ENCODE measurements around the gene TRIP13. TPM values are rescaled to one million over a fixed set of nuclear protein-coding genes. Genes with fewer than 3 reads are reported as not detected.
A peak's percentile ranks its signal among the peaks of the same experiment; 100 is the strongest.

Gene TRIP13
- total RNA-seq, 1 experiment from 2014 or later: 45.9 TPM

- H3K27ac ChIP-seq (ENCODE audit: low read length): peak overlapping the region; percentile 94
- DNase-seq (ENCODE audit: low read depth, low spot score): no peak
- ChIA-PET CTCF (no interaction called here), POLR2A (no interaction called here)
- H3K9me3 ChIP-seq (ENCODE audit: control insufficient read depth, insufficient read depth, low read depth, low read length): no peaks in the 10 kb centered on the region
- ATAC-seq: peak; percentile 17
- peaks cover 31% of the 10 kb centered on the region for H3K36me3 ChIP-seq (ENCODE audit: control insufficient read depth, insufficient read depth, low read length)
- intact Hi-C loops (cut with micrococcal nuclease; ENCODE audit: unreplicated experiment): no loop called here
- no peak for TF ChIP-seq REST (IDR thresholded peaks at IDR 0.05; ENCODE audit: insufficient read depth in 1 of 2, low read depth in 2 of 2, low read length in 1 of 2)
- no peak for TF ChIP-seq SIN3A (IDR thresholded peaks at IDR 0.05; ENCODE audit: borderline replicate concordance, insufficient read depth, low read depth, low read length)
- no peak for TF ChIP-seq TCF7L2 (IDR thresholded peaks at IDR 0.05; ENCODE audit: low read depth, low read length)
- TF ChIP-seq POLR2AphosphoS5 (IDR thresholded peaks at IDR 0.05; ENCODE audit: low read depth, low read length): no peak
- no peak for TF ChIP-seq CTCF (IDR thresholded peaks at IDR 0.05)
- no TSS peak for BruUV-seq (replicated peaks)
- peak overlapping the region; percentile 86 to 94 for H3K4me3 ChIP-seq (ENCODE audit: low read depth in 2 of 2, low read length in 2 of 2)
- peaks cover 23% of the 10 kb centered on the region for H3K4me1 ChIP-seq (ENCODE audit: control insufficient read depth, insufficient read depth, low read length)
- in situ Hi-C loops (cut with HindIII; ENCODE audit: low pct_unique_long_range_greater_than_20kb, low sequenced_read_pairs): no loop called here
- H3K27me3 ChIP-seq (ENCODE audit: control insufficient read depth, insufficient read depth, low read length): no peaks in the 10 kb centered on the region
These were observed 769 bp upstream of the TRIP13 start for GRCh38 chr5:891837-892393.

- H3K27me3 ChIP-seq (ENCODE audit: control insufficient read depth, insufficient read depth, low read length): no peaks in the 10 kb centered on the region
- intact Hi-C loops (cut with micrococcal nuclease; ENCODE audit: unreplicated experiment) (no loop called here), in situ Hi-C loops (cut with HindIII; ENCODE audit: low pct_unique_long_range_greater_than_20kb, low sequenced_read_pairs) (no loop called here)
- CTCF ChIA-PET: no interaction called here
- POLR2A ChIA-PET: no interaction called here
- peaks cover 30% of the 10 kb centered on the region for H3K36me3 ChIP-seq (ENCODE audit: control insufficient read depth, insufficient read depth, low read length)
- BruUV-seq (replicated peaks): no TSS peak
- ATAC-seq: peak; percentile 6; the same call in 1 of the 2 replicates
- H3K4me1 ChIP-seq (ENCODE audit: control insufficient read depth, insufficient read depth, low read length): peaks cover 23% of the 10 kb centered on the region
- H3K4me3 ChIP-seq (ENCODE audit: low read depth in 2 of 2, low read length in 2 of 2): peak overlapping the region; percentile 86 to 94
- H3K27ac ChIP-seq (ENCODE audit: low read length): peak overlapping the region; percentile 84
- TF ChIP-seq TCF7L2 (IDR thresholded peaks at IDR 0.05; ENCODE audit: low read depth, low read length) (no peak), POLR2AphosphoS5 (IDR thresholded peaks at IDR 0.05; ENCODE audit: low read depth, low read length) (no peak), SIN3A (IDR thresholded peaks at IDR 0.05; ENCODE audit: borderline replicate concordance, insufficient read depth, low read depth, low read length) (no peak)
- DNase-seq (ENCODE audit: low read depth, low spot score): no peak
- H3K9me3 ChIP-seq (ENCODE audit: control insufficient read depth, insufficient read depth, low read depth, low read length): no peaks in the 10 kb centered on the region
These were observed 438 bp downstream of the TRIP13 start for GRCh38 chr5:893137-893506.

- Histone ChIP-seq H3K4me3 (ENCODE audit: low read depth in 2 of 2, low read length in 2 of 2) (peak overlapping the region; percentile 86 to 94), H3K27ac (ENCODE audit: low read length) (peak overlapping the region; percentile 84), H3K27me3 (ENCODE audit: control insufficient read depth, insufficient read depth, low read length) (no peaks in the 10 kb centered on the region), H3K9me3 (ENCODE audit: control insufficient read depth, insufficient read depth, low read depth, low read length) (no peaks in the 10 kb centered on the region), H3K4me1 (ENCODE audit: control insufficient read depth, insufficient read depth, low read length) (peaks cover 23% of the 10 kb centered on the region), H3K36me3 (ENCODE audit: control insufficient read depth, insufficient read depth, low read length) (peaks cover 24% of the 10 kb centered on the region)
- CTCF ChIA-PET: no interaction called here
- DNase-seq (ENCODE audit: low read depth, low spot score): no peak
- BruUV-seq (replicated peaks): TSS peak; percentile 68
- TF ChIP-seq POLR2AphosphoS5 (IDR thresholded peaks at IDR 0.05; ENCODE audit: low read depth, low read length) (no peak), CTCF (IDR thresholded peaks at IDR 0.05) (no peak), SIN3A (IDR thresholded peaks at IDR 0.05; ENCODE audit: borderline replicate concordance, insufficient read depth, low read depth, low read length) (no peak), TCF7L2 (IDR thresholded peaks at IDR 0.05; ENCODE audit: low read depth, low read length) (no peak), REST (IDR thresholded peaks at IDR 0.05; ENCODE audit: insufficient read depth in 1 of 2, low read depth in 2 of 2, low read length in 1 of 2) (no peak)
- intact Hi-C loops (cut with micrococcal nuclease; ENCODE audit: unreplicated experiment): no loop called here
- in situ Hi-C loops (cut with HindIII; ENCODE audit: low pct_unique_long_range_greater_than_20kb, low sequenced_read_pairs): no loop called here
- no peak for ATAC-seq
- POLR2A ChIA-PET: no interaction called here
These were observed 1.0 kb downstream of the TRIP13 start for GRCh38 chr5:893711-894110.

Measured in Panc1 (cell line).